GM19240 (cell line): ENCODE measurements around the gene EPAS1.

Experiments
- DNase-seq: peaks from one replicate; pipeline ENCODE4 v3.0.0; 2011; ENCODE audit warnings: low spot score; ENCODE audit not compliant: insufficient read length

The EPAS1 gene

DNA sequence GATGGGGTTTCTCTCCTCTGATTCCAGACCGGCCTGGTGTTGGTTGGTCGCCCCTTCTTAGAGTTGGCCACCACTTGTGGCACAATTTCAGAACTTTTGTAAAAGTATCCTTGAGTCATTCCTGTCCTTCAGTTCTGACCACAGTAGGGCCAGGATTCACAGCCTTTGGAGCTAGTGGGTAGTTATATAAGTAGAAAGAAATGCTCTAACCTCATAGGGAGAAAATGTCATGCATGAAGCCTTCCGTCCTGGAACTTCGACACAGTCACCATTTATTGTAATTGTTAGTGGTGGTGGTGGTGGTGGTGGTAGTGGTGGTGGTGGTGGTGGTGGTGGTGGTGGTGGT lies 65.4 kb downstream of the EPAS1 start:
- DNase-seq = no peak

DNA sequence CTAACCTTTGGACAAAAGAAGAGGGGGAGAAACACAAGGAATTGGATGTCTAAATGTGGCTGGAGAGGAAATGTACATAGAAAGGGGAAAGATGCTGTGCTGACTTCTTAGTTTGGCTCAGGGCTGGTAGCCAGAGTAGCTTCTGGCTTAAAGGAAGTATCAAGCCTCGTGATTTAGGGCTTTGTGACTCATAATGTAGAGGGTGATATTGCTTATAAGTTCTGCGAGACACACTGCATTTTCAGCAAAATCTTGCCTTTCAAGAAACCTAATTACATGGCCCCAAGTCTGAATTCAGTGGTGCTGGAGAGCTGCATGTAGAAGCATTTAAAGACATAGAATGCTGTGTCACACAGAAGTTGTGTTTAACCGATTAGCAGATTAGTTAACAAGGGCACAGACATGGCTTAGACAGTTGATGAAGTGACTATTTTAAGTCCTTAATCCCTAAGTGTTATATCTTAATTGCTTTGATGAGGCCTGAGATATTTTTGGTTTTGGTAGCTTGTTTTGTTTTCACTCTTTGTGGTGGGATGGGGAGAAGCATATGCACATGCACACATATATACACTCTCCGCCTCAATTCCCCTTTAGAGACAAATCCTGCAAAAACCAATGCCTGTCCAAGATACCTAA lies 66.4 kb downstream of the EPAS1 start:
- DNase-seq = no peak

GRCh38 chr2:46364797-46365457 lies 67.7 kb downstream of the EPAS1 start:
- peak; percentile 28 for DNase-seq

- DNase-seq = no peak
Observed at GRCh38 chr2:46365913-46366667, 68.9 kb downstream of the EPAS1 start.

- DNase-seq = no peak
Observed at GRCh38 chr2:46366668-46367052, 69.5 kb downstream of the EPAS1 start.

GRCh38 chr2:46367286-46367685 lies 70.1 kb downstream of the EPAS1 start:
- DNase-seq = no peak

DNA sequence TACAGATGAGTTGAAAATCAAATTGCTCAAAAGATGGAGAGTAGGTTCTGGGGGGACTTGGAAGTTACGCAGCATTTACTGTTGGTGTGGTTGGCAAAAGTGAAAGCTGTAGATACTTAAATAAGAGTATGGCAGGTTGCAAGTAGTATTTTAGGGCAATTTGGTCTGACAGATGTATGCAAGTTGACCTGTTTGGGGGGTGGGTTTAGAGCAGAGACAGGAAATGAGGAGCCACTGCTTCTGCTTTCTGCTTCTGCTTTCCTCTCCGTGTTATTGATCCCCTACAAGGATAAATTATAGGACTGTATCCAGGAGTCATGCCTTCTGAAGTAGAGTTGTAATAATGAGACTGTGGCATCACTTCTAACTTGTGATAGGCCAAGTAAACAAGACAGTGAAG lies 71.2 kb downstream of the EPAS1 start:
- no peak for DNase-seq

DNA sequence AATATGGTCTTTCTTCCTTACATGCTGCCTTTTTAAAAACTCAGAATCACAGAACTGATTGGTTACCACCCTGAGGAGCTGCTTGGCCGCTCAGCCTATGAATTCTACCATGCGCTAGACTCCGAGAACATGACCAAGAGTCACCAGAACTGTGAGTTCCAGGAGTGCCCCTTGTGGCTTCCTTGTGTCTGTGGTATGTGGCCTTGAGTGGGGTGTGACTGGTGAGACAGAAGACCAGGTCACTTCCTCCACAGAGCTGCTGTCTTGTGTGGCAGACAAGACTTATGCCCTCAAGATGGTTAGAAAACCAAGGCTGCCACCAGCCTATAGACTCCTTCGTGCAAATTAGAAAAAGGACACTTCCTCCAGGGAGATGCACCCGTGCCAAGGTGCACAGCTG lies 72.6 kb downstream of the EPAS1 start:
- no peak for DNase-seq

DNA sequence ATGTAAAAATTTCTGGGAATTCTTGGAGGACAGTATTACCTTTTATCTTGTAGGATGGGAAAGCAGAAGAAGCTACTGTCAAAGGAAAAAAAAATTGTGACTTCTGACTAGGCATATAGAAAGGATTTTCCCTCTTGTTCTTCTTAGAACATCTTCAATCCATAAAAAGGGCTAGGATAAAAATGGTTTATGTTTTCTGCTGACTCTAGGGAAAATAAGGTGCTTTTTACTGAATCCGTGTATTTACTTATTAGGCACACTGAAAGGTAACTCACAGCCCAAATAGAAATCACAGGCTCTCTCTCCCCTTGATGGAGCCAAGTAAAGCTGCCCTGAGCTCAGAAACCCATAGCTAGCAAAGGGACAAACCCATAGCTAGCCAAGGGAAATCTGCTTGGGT lies 74.6 kb downstream of the EPAS1 start:
- no peak for DNase-seq

- DNase-seq = no peak
Observed at GRCh38 chr2:46372475-46372874, 75.3 kb downstream of the EPAS1 start.

GRCh38 chr2:46373238-46373637 lies 76.0 kb downstream of the EPAS1 start:
- no peak for DNase-seq

DNA sequence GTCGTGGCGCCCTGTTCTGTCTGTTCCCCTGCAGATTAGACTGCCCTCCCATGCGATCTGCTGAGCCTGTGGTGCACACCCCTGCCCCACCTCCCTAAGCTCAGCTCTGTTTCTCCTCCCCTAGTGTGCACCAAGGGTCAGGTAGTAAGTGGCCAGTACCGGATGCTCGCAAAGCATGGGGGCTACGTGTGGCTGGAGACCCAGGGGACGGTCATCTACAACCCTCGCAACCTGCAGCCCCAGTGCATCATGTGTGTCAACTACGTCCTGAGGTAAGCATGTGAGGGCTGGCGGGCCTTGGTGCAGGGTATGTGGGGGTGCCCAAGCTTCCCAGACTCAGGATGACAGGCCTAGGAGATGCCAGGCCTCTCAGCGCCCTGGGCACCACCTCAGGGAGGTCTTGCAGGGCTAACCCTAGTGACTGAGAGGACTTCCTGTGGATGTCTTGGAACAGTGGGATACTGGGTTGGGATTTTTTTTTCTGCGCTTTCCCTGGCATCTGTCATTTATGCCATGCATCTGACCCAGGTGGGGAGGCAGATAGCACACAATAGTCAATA lies 78.4 kb downstream of the EPAS1 start:
- DNase-seq = no peak

DNA sequence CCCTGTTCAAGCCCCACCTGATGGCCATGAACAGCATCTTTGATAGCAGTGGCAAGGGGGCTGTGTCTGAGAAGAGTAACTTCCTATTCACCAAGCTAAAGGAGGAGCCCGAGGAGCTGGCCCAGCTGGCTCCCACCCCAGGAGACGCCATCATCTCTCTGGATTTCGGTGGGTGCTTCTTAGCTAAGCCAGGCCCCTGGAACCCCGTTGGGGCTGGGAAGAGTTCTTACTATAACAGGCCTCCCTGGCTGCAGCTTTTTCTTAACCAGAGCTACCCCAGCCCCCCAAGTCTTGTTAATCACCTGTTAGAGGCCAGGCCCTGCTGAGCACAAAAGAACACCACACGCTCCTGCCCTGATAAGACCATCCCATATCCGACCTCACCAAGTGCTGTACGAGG lies 79.4 kb downstream of the EPAS1 start:
- no peak for DNase-seq

- no peak for DNase-seq
Observed at GRCh38 chr2:46377101-46377581, 79.9 kb downstream of the EPAS1 start.

- DNase-seq = no peak
Observed at GRCh38 chr2:46377666-46378560, 80.7 kb downstream of the EPAS1 start.

- DNase-seq = no peak
Observed at GRCh38 chr2:46378616-46379015, 81.4 kb downstream of the EPAS1 start.

DNA sequence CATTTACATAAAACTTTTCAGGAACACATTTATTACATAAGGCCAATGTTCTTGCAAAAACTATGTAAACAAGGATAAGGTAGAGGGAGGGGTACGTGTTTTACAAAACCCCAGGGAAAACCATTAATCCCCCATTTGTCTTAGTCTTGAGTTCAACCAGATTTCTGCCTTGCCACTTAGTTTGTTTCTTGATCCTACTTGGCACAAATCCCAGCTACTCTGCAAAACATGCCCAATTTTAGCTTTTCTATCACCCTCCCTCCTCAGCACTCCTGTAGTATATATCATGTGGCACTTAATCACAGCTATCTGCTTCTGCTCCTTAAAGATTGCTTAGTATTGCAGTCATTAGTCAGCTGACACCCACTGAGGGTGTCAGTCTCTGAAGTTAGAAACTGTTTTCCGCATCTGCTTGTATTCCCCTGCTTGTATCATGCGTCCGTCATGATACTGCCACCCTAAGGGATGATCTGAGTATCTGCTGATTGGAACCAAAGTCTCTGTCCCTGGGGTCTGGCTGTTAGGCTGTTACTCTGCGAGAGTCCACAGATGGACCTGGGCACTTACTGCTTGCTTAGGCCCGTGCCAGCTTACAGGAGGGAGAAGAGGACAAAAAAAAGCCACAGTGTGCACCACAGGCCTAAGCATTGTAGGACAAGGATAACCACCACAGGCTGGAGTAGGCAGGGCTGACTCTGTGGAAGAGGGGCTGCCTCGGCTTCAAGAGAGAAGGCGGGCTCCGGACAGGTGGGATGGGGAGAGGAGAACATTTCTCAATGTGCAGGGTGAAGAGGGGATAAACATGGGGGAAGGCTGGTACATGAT lies 82.2 kb downstream of the EPAS1 start:
- DNase-seq = no peak

DNA sequence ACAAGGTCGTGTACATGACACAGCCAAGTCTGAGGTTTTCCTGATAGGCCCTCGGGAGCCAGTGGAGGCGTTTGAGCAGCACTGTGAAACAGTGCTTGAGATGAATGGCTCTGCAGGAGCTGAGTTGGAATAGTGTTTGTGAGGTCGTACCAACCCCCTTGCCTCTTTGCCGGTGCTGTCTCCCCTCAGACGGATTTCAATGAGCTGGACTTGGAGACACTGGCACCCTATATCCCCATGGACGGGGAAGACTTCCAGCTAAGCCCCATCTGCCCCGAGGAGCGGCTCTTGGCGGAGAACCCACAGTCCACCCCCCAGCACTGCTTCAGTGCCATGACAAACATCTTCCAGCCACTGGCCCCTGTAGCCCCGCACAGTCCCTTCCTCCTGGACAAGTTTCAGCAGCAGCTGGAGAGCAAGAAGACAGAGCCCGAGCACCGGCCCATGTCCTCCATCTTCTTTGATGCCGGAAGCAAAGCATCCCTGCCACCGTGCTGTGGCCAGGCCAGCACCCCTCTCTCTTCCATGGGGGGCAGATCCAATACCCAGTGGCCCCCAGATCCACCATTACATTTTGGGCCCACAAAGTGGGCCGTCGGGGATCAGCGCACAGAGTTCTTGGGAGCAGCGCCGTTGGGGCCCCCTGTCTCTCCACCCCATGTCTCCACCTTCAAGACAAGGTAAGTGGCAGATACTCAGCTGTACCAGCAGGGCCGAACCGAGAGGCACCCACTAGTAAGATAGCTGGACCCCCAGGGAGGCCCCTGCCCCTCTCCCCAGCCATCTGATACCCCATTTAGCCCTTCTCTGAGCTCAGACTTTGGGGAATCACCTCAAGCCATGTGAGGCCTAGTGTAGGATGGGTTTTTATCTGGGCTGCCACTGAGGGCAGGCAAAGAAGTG lies 83.1 kb downstream of the EPAS1 start:
- no peak for DNase-seq

DNA sequence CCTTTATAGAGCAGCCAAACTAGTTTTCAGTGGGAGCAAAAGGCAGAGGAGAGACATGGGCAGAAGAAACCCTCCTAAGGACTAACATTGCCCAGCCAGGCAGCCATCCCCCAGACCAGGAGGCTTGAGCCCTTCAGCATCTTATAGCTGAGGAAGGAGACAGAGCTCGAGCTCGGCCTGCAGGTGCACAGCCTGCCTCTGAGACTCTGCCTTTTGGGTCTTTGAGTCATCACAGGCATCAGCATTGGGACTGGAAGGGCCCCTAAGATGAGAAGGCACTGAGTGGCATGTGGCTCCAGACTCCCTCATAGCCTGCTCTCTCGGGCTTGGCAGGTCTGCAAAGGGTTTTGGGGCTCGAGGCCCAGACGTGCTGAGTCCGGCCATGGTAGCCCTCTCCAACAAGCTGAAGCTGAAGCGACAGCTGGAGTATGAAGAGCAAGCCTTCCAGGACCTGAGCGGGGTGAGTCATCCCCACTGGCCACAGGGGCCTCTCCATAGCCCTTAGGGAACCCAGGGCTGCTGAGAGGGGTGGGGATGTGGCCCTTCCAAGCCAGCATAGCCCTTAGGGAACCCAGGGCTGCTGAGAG lies 84.1 kb downstream of the EPAS1 start:
- no peak for DNase-seq
